Astrocyte of the spinal cord (primary cell): ENCODE measurements around the gene PTBP3.

Source experiments
- DNase-seq: peaks from one replicate; pipeline ENCODE4 v3.0.0; 2011; ENCODE audit warnings: low read depth, low spot score
- H3K4me3 ChIP-seq: 2 replicates; pipeline ENCODE4 v1.5.1; 2011; ENCODE audit warnings: low read depth, mild to moderate bottlenecking, low read length, moderate library complexity
- CTCF ChIP-seq: IDR thresholded peaks from 2 replicates; pipeline ENCODE4 v1.5.1; 2012; ENCODE audit warnings: low read depth, mild to moderate bottlenecking, low read length, inconsistent platforms
- in situ Hi-C: cut with HindIII; loops from 2 replicates; pipeline ENCODE4 v1.10.0; 2017; ENCODE audit warnings: low sequenced_read_pairs

PTBP3 gene

GRCh38 chr9:112315331-112316257 lies 17.8 kb downstream of the PTBP3 start:
- in situ Hi-C loops, result no loop called here
- no peak overlapping the region for H3K4me3 ChIP-seq
- no peak for DNase-seq
- TF ChIP-seq CTCF, result no peak

GRCh38 chr9:112312139-112312538 lies 21.3 kb downstream of the PTBP3 start:
- DNase-seq, result no peak
- no peak overlapping the region for H3K4me3 ChIP-seq
- in situ Hi-C loops, result no loop called here
- TF ChIP-seq CTCF, result no peak

- no peak for DNase-seq
- in situ Hi-C loops, result no loop called here
- no peak for TF ChIP-seq CTCF
- no peak overlapping the region for H3K4me3 ChIP-seq
These were observed 21.9 kb downstream of the PTBP3 start for GRCh38 chr9:112311497-112311896.

GRCh38 chr9:112310826-112311225 lies 22.6 kb downstream of the PTBP3 start:
- DNase-seq, result no peak
- H3K4me3 ChIP-seq, result no peak overlapping the region
- TF ChIP-seq CTCF, result no peak
- in situ Hi-C loops, result no loop called here

GRCh38 chr9:112308588-112308987 lies 24.8 kb downstream of the PTBP3 start:
- H3K4me3 ChIP-seq, result no peak overlapping the region
- in situ Hi-C loops, result no loop called here
- TF ChIP-seq CTCF, result no peak
- DNase-seq, result no peak

- DNase-seq, result no peak
- TF ChIP-seq CTCF, result no peak
- H3K4me3 ChIP-seq, result no peak overlapping the region
- in situ Hi-C loops, result no loop called here
These were observed 32.0 kb downstream of the PTBP3 start for GRCh38 chr9:112301420-112301819.
